WERI-Rb-1 (cell line): ENCODE data around the gene PBX2.

Experiments
- DNase-seq: peaks from one replicate; pipeline ENCODE4 v3.0.0-alpha.2; 2020
- H3K27ac ChIP-seq: fragments of 250-450 bp; sonication (Bioruptor Pico); 2 replicates; pipeline ENCODE4 v1.5.1; 2020; ENCODE audit warnings: mild to moderate bottlenecking, moderate library complexity
- H3K27me3 ChIP-seq: fragments of 250-450 bp; sonication (Bioruptor Pico); 2 replicates; pipeline ENCODE4 v1.5.1; 2021; ENCODE audit warnings: mild to moderate bottlenecking, low read depth, moderate library complexity; ENCODE audit not compliant: insufficient read depth, severe bottlenecking
- H3K36me3 ChIP-seq: fragments of 250-450 bp; sonication (Bioruptor Pico); 2 replicates; pipeline ENCODE4 v1.5.1; 2020; ENCODE audit warnings: mild to moderate bottlenecking, moderate library complexity
- H3K4me3 ChIP-seq: 2 replicates; pipeline ENCODE4 v1.5.1; 2011; ENCODE audit warnings: low read depth, mild to moderate bottlenecking, control low read depth, low read length
- H3K9me3 ChIP-seq: fragments of 250-450 bp; sonication (Bioruptor Pico); 2 replicates; pipeline ENCODE4 v1.5.1; 2021; ENCODE audit warnings: mild to moderate bottlenecking, moderate library complexity; ENCODE audit not compliant: severe bottlenecking
- TF ChIP-seq, protein P1 (sequence below): IDR thresholded peaks from 2 replicates; pipeline ENCODE4 v1.5.1; 2011; ENCODE audit warnings: low read depth, mild to moderate bottlenecking, control low read depth, inconsistent platforms, low read length

PBX2 gene

DNA sequence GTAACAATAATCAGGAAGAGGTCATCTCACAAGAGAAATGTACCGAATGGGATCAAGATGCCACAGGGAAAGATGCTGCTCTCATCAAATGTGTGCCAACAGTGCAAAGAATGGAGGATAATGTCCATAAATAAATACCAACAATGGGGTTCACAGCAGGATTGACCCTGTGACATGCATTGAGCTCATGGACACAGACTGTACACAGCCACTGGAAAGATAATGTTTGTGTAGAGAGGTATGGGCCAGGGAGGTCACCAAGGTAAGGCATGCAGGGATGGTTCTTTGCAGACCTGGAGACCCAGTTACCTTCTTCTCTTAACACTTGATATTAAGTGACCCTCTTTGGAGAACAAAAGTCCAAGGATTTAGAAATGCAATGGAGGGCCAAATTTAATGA lies 15.6 kb downstream of the PBX2 start:
- peaks cover 20% of the 10 kb centered on the region for H3K36me3 ChIP-seq
- no peak overlapping the region for H3K4me3 ChIP-seq
- no peaks in the 10 kb centered on the region for H3K27me3 ChIP-seq
- DNase-seq, result no peak
- H3K9me3 ChIP-seq, result no peaks in the 10 kb centered on the region
- TF ChIP-seq, protein P1, sequence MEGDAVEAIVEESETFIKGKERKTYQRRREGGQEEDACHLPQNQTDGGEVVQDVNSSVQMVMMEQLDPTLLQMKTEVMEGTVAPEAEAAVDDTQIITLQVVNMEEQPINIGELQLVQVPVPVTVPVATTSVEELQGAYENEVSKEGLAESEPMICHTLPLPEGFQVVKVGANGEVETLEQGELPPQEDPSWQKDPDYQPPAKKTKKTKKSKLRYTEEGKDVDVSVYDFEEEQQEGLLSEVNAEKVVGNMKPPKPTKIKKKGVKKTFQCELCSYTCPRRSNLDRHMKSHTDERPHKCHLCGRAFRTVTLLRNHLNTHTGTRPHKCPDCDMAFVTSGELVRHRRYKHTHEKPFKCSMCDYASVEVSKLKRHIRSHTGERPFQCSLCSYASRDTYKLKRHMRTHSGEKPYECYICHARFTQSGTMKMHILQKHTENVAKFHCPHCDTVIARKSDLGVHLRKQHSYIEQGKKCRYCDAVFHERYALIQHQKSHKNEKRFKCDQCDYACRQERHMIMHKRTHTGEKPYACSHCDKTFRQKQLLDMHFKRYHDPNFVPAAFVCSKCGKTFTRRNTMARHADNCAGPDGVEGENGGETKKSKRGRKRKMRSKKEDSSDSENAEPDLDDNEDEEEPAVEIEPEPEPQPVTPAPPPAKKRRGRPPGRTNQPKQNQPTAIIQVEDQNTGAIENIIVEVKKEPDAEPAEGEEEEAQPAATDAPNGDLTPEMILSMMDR, result no peak
- no peak overlapping the region for H3K27ac ChIP-seq

DNA sequence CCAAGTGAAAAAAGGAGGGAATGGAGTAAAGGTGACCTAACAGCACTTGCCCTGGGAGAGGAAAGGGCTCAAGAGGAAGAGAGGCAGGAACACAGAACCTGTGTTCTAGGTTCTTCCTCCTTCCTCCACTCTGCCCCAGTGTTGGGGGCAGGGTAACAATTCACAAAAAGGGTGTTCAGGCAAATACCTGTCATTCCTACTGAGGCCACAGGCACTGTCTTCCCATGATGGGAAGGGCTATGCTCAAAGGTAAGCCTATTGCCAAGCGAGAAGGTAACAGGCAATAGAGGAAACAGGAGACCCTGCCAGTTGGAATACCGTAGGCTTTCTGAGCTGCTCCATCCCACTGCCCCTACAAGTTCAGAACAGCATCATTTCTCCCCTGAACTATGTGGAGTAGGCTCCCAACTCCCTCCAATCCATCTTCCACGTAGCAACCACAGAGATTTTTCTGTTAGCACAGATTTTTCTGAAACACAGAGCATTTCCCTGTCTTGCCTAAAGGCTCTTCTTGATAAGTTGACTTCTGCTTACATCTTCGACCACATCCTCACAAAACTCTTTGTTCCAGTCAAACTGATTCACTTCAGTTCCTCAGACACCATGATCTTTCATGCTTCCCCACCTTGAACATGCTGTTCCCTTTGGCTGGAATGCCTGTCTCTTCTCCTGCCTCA lies 16.8 kb downstream of the PBX2 start:
- Histone ChIP-seq H3K27me3 (no peaks in the 10 kb centered on the region), H3K4me3 (no peak overlapping the region), H3K9me3 (no peaks in the 10 kb centered on the region), H3K36me3 (peaks cover 32% of the 10 kb centered on the region), H3K27ac (no peak overlapping the region)
- TF ChIP-seq, protein P1, result no peak
- DNase-seq, result no peak

DNA sequence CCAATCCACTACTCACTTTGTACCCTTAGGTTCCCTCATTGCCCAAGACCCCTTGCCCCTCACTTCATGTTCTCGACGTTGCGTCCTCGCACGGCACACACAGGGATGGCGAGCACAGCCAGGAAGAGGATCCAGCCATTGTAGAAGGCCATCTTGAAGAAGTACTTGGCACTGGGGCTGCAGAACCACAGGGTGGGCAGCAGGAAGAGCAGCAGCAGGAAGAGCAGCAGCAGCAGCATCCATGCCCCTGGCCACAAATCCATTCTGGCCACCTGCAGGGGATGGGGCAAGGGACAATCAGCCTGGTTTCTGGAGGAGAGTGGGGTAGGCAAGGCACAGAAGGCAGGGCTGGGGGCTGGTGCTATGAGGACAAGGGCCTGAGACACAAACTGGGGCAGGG lies 18.8 kb downstream of the PBX2 start:
- no peak overlapping the region for H3K4me3 ChIP-seq
- no peaks in the 10 kb centered on the region for H3K9me3 ChIP-seq
- no peaks in the 10 kb centered on the region for H3K27me3 ChIP-seq
- H3K27ac ChIP-seq, result no peak overlapping the region
- DNase-seq, result no peak
- H3K36me3 ChIP-seq, result peaks cover 51% of the 10 kb centered on the region
- TF ChIP-seq, protein P1, result no peak

DNA sequence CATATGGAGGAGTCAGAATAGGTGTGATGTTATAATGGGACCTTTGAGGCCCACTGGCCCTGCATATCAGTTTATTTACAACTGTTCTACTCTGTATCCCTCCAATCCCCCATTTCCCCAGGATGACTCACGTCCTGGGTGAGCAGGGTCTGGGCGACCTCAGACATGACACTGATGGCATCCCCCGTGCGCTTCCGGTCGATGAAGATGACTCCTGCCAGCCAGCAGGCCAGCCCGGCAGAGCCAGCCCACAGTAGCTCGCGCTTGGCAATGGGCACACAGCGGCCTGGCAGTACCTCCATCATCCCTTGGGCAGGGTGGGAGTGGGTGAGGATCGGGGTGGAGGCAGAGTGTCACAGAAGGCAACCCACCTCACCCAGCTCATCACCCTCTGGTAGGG lies 19.7 kb downstream of the PBX2 start:
- peaks cover 57% of the 10 kb centered on the region for H3K36me3 ChIP-seq
- no peak overlapping the region for H3K4me3 ChIP-seq
- H3K27me3 ChIP-seq, result no peaks in the 10 kb centered on the region
- no peak for DNase-seq
- no peak overlapping the region for H3K27ac ChIP-seq
- H3K9me3 ChIP-seq, result no peaks in the 10 kb centered on the region
- TF ChIP-seq, protein P1, result no peak

DNA sequence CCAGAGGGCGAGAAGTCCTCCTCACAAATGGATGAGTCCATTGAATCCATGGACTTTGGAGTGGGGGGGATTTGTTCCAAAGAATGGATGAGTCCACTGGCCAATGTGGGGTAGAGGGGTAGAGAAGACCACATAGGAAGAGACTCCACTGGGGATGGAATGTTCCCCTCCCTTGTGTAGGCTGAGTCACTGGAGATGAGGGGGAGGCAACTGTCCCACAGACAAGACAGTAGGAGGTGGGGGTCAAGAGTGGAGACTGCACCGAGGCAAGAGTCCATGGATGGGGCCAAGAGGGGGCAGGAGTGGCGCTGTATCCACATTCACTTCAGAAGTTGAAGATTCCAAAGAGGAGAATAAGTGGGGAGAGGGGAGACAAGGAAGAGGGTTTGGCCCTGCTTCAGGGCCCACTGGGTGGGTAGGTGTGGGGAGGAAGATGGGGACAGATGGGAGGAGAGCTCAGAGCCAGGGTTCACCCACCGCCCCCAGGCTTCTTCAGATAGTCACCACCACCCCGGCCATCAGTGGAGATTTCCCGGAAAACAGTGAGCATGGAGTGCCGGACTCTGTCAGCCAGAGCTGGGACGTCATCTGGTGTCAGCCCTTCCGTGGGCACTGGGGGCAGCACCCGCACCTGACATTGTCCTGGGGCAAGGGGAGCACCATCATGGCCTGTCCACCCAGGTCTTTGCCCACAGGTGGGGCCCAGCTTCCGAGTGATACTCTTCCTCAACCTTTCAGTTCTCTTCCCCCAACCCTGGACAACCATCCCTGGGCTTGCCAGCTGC lies 21.0 kb downstream of the PBX2 start:
- Histone ChIP-seq H3K9me3 (no peaks in the 10 kb centered on the region), H3K27ac (peak overlapping the region; percentile 81), H3K27me3 (no peaks in the 10 kb centered on the region), H3K36me3 (peaks cover 57% of the 10 kb centered on the region), H3K4me3 (no peak overlapping the region)
- TF ChIP-seq, protein P1, result peak; percentile 35
- no peak for DNase-seq
